Neural progenitor cell (in vitro differentiated cells): ENCODE measurements around the gene NRM. TPM values are rescaled to one million over a fixed set of nuclear protein-coding genes. Genes with fewer than 3 reads are reported as not detected.

Source experiments
- DNase-seq: peaks from one replicate; pipeline ENCODE4 v3.0.0-alpha.2; 2016; ENCODE audit warnings: low spot score
- H2AFZ ChIP-seq: fragments of 200-600 bp; sonication (generic); replicated peaks from 2 replicates; pipeline ENCODE4 v1.6.1; 2016; ENCODE audit warnings: antibody characterized with exemption
- H3F3A ChIP-seq: fragments of 200-600 bp; sonication (generic); 2 replicates; pipeline ENCODE4 v1.6.1; 2016; ENCODE audit warnings: antibody characterized with exemption, low read depth
- H3K27ac ChIP-seq: fragments of 200-600 bp; sonication (generic); 2 replicates; pipeline ENCODE4 v1.5.1; 2016; ENCODE audit warnings: mild to moderate bottlenecking
- H3K27me3 ChIP-seq: fragments of 200-600 bp; sonication (generic); 2 replicates; pipeline ENCODE4 v1.6.1; 2016; ENCODE audit warnings: mild to moderate bottlenecking, moderate library complexity
- H3K36me3 ChIP-seq: fragments of 200-600 bp; sonication (generic); 2 replicates; pipeline ENCODE4 v1.5.1; 2016
- H3K4me1 ChIP-seq: fragments of 200-600 bp; sonication (generic); 2 replicates; pipeline ENCODE4 v1.6.1; 2016; ENCODE audit warnings: mixed run types
- H3K4me2 ChIP-seq: fragments of 200-600 bp; sonication (generic); 2 replicates; pipeline ENCODE4 v1.6.1; 2016
- H3K4me3 ChIP-seq: fragments of 200-600 bp; sonication (generic); 2 replicates; pipeline ENCODE4 v1.5.1; 2016
- H3K79me2 ChIP-seq: fragments of 200-600 bp; sonication (generic); 2 replicates; pipeline ENCODE4 v1.6.1; 2016; ENCODE audit warnings: low read depth
- H3K9ac ChIP-seq: fragments of 200-600 bp; sonication (generic); 2 replicates; pipeline ENCODE4 v1.6.1; 2016
- H3K9me3 ChIP-seq: fragments of 200-600 bp; sonication (generic); 2 replicates; pipeline ENCODE4 v1.5.1; 2016; ENCODE audit warnings: low read depth
- H4K20me1 ChIP-seq: fragments of 200-600 bp; sonication (generic); 2 replicates; pipeline ENCODE4 v1.6.1; 2016; ENCODE audit warnings: low read depth
- H3K27ac Mint-ChIP-seq: 3 replicates; pipeline ENCODE4 v1.8.0; 2021; ENCODE audit warnings: mixed read lengths
- H3K27me3 Mint-ChIP-seq: 2 replicates; pipeline ENCODE4 v1.8.0; 2022; ENCODE audit warnings: low read depth, mild to moderate bottlenecking, inconsistent platforms, moderate library complexity, mixed read lengths; ENCODE audit not compliant: insufficient read depth
- H3K36me3 Mint-ChIP-seq: 3 replicates; pipeline ENCODE4 v1.8.0; 2021; ENCODE audit warnings: mixed read lengths
- H3K4me1 Mint-ChIP-seq: 3 replicates; pipeline ENCODE4 v1.8.0; 2021; ENCODE audit warnings: mixed read lengths
- H3K4me3 Mint-ChIP-seq: 3 replicates; pipeline ENCODE4 v1.8.0; 2021; ENCODE audit warnings: mild to moderate bottlenecking, moderate library complexity, mixed read lengths
- H3K9me3 Mint-ChIP-seq: 3 replicates; pipeline ENCODE4 v1.8.0; 2020; ENCODE audit warnings: mixed read lengths
- CTCF ChIP-seq: fragments of 200-600 bp; sonication (generic); IDR thresholded peaks from 2 replicates; pipeline ENCODE4 v1.5.1; 2017; ENCODE audit warnings: antibody characterized with exemption, mild to moderate bottlenecking
- EZH2 ChIP-seq: fragments of 200-600 bp; sonication (generic); IDR thresholded peaks from 2 replicates; pipeline ENCODE4 v1.6.1; 2017; ENCODE audit warnings: antibody characterized with exemption, mild to moderate bottlenecking, moderate library complexity
- EZH2phosphoT487 ChIP-seq: fragments of 200-600 bp; sonication (generic); IDR thresholded peaks from 2 replicates; pipeline ENCODE4 v1.6.1; 2017; ENCODE audit warnings: antibody characterized with exemption
- small RNA-seq: library from RNA; depleted of rRNA; stranded (forward); fragments of <200 nt; gene quantifications from one replicate; pipeline ENCODE3, GENCODE V24; 2015
- total RNA-seq: library from RNA; depleted of rRNA; stranded (reverse); fragments of >200 nt; gene quantifications from 2 replicates; pipeline ENCODE4 v1.2.3, GENCODE V29; 2015; ENCODE audit warnings: low replicate concordance

The NRM gene
- total RNA-seq, 1 donor from 2014 or later, result 12.4 TPM

DNA sequence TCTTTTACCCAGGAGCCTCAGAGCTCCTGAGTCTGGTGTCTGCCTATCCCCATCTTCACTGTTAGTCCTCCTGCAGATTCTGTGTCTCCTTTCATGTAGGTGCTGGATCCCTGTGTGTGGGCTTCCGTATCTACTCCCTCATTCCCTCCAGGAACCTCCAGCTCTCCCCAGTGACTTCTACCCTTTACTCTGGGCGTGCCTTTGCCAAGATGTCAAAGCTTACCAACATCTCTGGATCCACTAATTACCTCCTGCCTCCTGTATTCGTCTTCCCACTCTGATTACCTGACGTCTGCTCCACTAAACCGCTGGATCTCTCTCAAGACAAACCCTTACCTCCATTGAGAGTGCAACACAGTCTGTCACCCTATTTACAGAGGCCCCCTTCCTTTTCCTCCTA lies 46.0 kb downstream of the NRM start:
- Histone ChIP-seq H3K27ac (no peak overlapping the region), H3K4me2 (no peak overlapping the region), H2AFZ (no peak overlapping the region), H3K79me2 (peaks cover 30% of the 10 kb centered on the region), H3K36me3 (no peaks in the 10 kb centered on the region), H3K27me3 (no peaks in the 10 kb centered on the region), H3K4me1 (peaks cover 10% of the 10 kb centered on the region), H3K9me3 (no peaks in the 10 kb centered on the region), H3K4me3 (no peak overlapping the region), H4K20me1 (peaks cover 20% of the 10 kb centered on the region), H3F3A (peaks cover 15% of the 10 kb centered on the region), H3K9ac (no peak overlapping the region)
- Mint-ChIP-seq H3K4me3 (no peak overlapping the region), H3K27me3 (peaks cover 2% of the 10 kb centered on the region), H3K4me1 (peaks cover 16% of the 10 kb centered on the region), H3K36me3 (peaks cover 25% of the 10 kb centered on the region), H3K9me3 (no peaks in the 10 kb centered on the region), H3K27ac (no peak overlapping the region)
- no peak for DNase-seq
- no peak for TF ChIP-seq CTCF
- TF ChIP-seq EZH2phosphoT487, result no peak
- TF ChIP-seq EZH2, result no peak

DNA sequence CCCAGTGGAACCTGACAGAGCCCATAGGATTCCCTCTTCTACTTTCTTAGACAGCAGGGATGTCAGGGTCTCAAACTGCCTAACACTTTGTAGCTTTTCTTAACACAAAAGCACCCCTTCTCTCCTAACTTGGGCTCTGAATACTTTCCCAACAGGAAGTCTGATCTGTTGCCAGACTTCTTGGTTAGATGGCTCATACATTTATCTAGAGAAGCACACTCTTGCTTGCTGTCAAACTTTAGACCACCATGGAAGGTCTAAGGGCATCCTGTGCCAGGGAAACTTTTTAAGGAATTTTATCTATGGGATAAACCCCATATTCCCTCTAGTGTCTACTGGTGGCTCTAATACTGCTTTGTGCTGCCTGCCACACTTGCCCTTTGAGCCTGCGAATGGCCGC lies 47.1 kb downstream of the NRM start:
- Mint-ChIP-seq H3K4me3 (no peak overlapping the region), H3K4me1 (peaks cover 16% of the 10 kb centered on the region), H3K36me3 (peaks cover 24% of the 10 kb centered on the region), H3K27me3 (peaks cover 2% of the 10 kb centered on the region), H3K9me3 (no peaks in the 10 kb centered on the region), H3K27ac (no peak overlapping the region)
- Histone ChIP-seq H3F3A (peaks cover 15% of the 10 kb centered on the region), H2AFZ (no peak overlapping the region), H3K27ac (no peak overlapping the region), H3K36me3 (no peaks in the 10 kb centered on the region), H3K4me3 (no peak overlapping the region), H3K27me3 (no peaks in the 10 kb centered on the region), H3K79me2 (peaks cover 27% of the 10 kb centered on the region), H3K9ac (no peak overlapping the region), H3K4me2 (no peak overlapping the region), H4K20me1 (peaks cover 20% of the 10 kb centered on the region), H3K9me3 (no peaks in the 10 kb centered on the region), H3K4me1 (peaks cover 10% of the 10 kb centered on the region)
- TF ChIP-seq EZH2phosphoT487 (no peak), EZH2 (no peak), CTCF (no peak)
- no peak for DNase-seq

- H3K9ac ChIP-seq, result no peak overlapping the region
- TF ChIP-seq EZH2 (no peak), EZH2phosphoT487 (no peak)
- Mint-ChIP-seq H3K27me3 (peaks cover 2% of the 10 kb centered on the region), H3K36me3 (peaks cover 29% of the 10 kb centered on the region), H3K9me3 (no peaks in the 10 kb centered on the region), H3K4me3 (no peak overlapping the region), H3K4me1 (peaks cover 4% of the 10 kb centered on the region), H3K27ac (no peak overlapping the region)
- H3K27ac ChIP-seq, result no peak overlapping the region
- H2AFZ ChIP-seq, result no peak overlapping the region
- no peaks in the 10 kb centered on the region for H3K36me3 ChIP-seq
- H4K20me1 ChIP-seq, result peaks cover 13% of the 10 kb centered on the region
- H3K4me3 ChIP-seq, result no peak overlapping the region
- DNase-seq, result no peak
- no peak overlapping the region for H3K4me2 ChIP-seq
- peaks cover 9% of the 10 kb centered on the region for H3K79me2 ChIP-seq
- H3F3A ChIP-seq, result peaks cover 10% of the 10 kb centered on the region
- H3K27me3 ChIP-seq, result no peaks in the 10 kb centered on the region
- peaks cover under 1% of the 10 kb centered on the region for H3K4me1 ChIP-seq
- no peaks in the 10 kb centered on the region for H3K9me3 ChIP-seq
Measured at GRCh38 chr6:30641048-30641447, 49.7 kb downstream of the NRM start.

- Mint-ChIP-seq H3K27me3 (no peaks in the 10 kb centered on the region), H3K4me3 (no peak overlapping the region), H3K4me1 (no peaks in the 10 kb centered on the region), H3K27ac (no peak overlapping the region), H3K9me3 (no peaks in the 10 kb centered on the region), H3K36me3 (peaks cover 29% of the 10 kb centered on the region)
- no peak for TF ChIP-seq CTCF
- peaks cover 8% of the 10 kb centered on the region for H4K20me1 ChIP-seq
- no peak for DNase-seq
- H2AFZ ChIP-seq, result no peak overlapping the region
- H3K79me2 ChIP-seq, result peaks cover 4% of the 10 kb centered on the region
- peaks cover 6% of the 10 kb centered on the region for H3F3A ChIP-seq
- no peaks in the 10 kb centered on the region for H3K9me3 ChIP-seq
- H3K36me3 ChIP-seq, result no peaks in the 10 kb centered on the region
- no peak overlapping the region for H3K9ac ChIP-seq
- H3K27ac ChIP-seq, result no peak overlapping the region
- H3K27me3 ChIP-seq, result no peaks in the 10 kb centered on the region
- H3K4me3 ChIP-seq, result no peak overlapping the region
- no peak overlapping the region for H3K4me2 ChIP-seq
- no peaks in the 10 kb centered on the region for H3K4me1 ChIP-seq
Measured at GRCh38 chr6:30640481-30640880, 50.3 kb downstream of the NRM start.

Small RNA genes lying within 50 kb of the gene (small RNA-seq; reads per million reads assigned to genes)
- not detected for gene RF00019

Other genes starting within 250 kb of the NRM start
- 24.8 and 43.1 TPM in 2 replicates for gene HLA-E, start 201.5 kb downstream of the NRM start, total RNA-seq
- 23.7 and 34.7 TPM in 2 replicates for gene GNL1, start 134.5 kb downstream of the NRM start, total RNA-seq
- gene PRR3, start 133.7 kb downstream of the NRM start, total RNA-seq, result 13.7 and 18.6 TPM in 2 replicates
- gene ABCF1, start 119.5 kb downstream of the NRM start, total RNA-seq, result 43.9 and 56.0 TPM in 2 replicates
- gene PPP1R10, start 73.7 kb downstream of the NRM start, total RNA-seq, result 38.6 and 46.4 TPM in 2 replicates
- 18.5 and 32.1 TPM in 2 replicates for gene MRPS18B, start 73.1 kb downstream of the NRM start, total RNA-seq
- 17.9 and 18.7 TPM in 2 replicates for gene ATAT1, start 64.1 kb downstream of the NRM start, total RNA-seq
- 3.7 and 9.4 TPM in 2 replicates for gene C6orf136, start 43.9 kb downstream of the NRM start, total RNA-seq
- gene DHX16, start 18.0 kb downstream of the NRM start, total RNA-seq, result 17.6 and 29.2 TPM in 2 replicates
- 10.2 and 25.4 TPM in 2 replicates for gene PPP1R18, start 4.3 kb downstream of the NRM start, total RNA-seq
- 22.6 and 29.5 TPM in 2 replicates for gene MDC1, start 26.3 kb upstream of the NRM start, total RNA-seq
- 1,479 and 2,270 TPM in 2 replicates for gene TUBB, start 29.4 kb upstream of the NRM start, total RNA-seq
- 80.3 and 96.9 TPM in 2 replicates for gene FLOT1, start 51.7 kb upstream of the NRM start, total RNA-seq
- gene IER3, start 53.6 kb upstream of the NRM start, total RNA-seq, result 2.0 and 7.1 TPM in 2 replicates
- gene DDR1, start 193.5 kb upstream of the NRM start, total RNA-seq, result 85.3 and 234 TPM in 2 replicates
- 29.2 and 50.0 TPM in 2 replicates for gene GTF2H4, start 217.2 kb upstream of the NRM start, total RNA-seq
- gene VARS2, start 223.3 kb upstream of the NRM start, total RNA-seq, result 21.5 and 64.6 TPM in 2 replicates
- not detected in 2 replicates for gene SFTA2, start 241.2 kb upstream of the NRM start, total RNA-seq
- 0.03 TPM in 1 of 2 replicates, not detected in the other for gene MUCL3, start 250.0 kb upstream of the NRM start, total RNA-seq